ENCODE results near the gene ATP10B. TPM values are rescaled to one million over a fixed set of nuclear protein-coding genes. Genes with fewer than 3 reads are reported as not detected.

ATP10B gene
- total RNA-seq, 1 donor from 2014 or later = not detected

- Mint-ChIP-seq H3K27me3 (no peaks in the 10 kb centered on the region), H3K4me1 (peaks cover 15% of the 10 kb centered on the region), H3K27ac (no peak overlapping the region), H3K4me3 (no peak overlapping the region), H3K36me3 (ENCODE audit: low read depth) (no peaks in the 10 kb centered on the region), H3K9me3 (peaks cover 13% of the 10 kb centered on the region)
- intact Hi-C loops (cut with micrococcal nuclease) = loop anchor here (5.0 kb wide), 1 partner anchor 55 kb away; no protein-coding TSS in a partner anchor
- DNase-seq = no peak
These were observed 304.9 kb downstream of the ATP10B start for GRCh38 chr5:160547061-160547460.

- peak overlapping the region; percentile 6 for H3K27ac Mint-ChIP-seq
- H3K4me1 Mint-ChIP-seq = peaks cover 16% of the 10 kb centered on the region
- H3K27me3 Mint-ChIP-seq = no peaks in the 10 kb centered on the region
- no peak for DNase-seq
- intact Hi-C loops (cut with micrococcal nuclease) = loop anchor here (5.0 kb wide), 1 partner anchor 56 kb away; no protein-coding TSS in a partner anchor
- H3K4me3 Mint-ChIP-seq = no peak overlapping the region
- peaks cover 13% of the 10 kb centered on the region for H3K9me3 Mint-ChIP-seq
- H3K36me3 Mint-ChIP-seq (ENCODE audit: low read depth) = no peaks in the 10 kb centered on the region
These were observed 306.2 kb downstream of the ATP10B start for GRCh38 chr5:160545832-160546231.

- Mint-ChIP-seq H3K4me1 (peaks cover 13% of the 10 kb centered on the region), H3K4me3 (no peak overlapping the region), H3K27ac (peak overlapping the region; percentile 1), H3K27me3 (no peaks in the 10 kb centered on the region), H3K36me3 (ENCODE audit: low read depth) (no peaks in the 10 kb centered on the region), H3K9me3 (peaks cover 9% of the 10 kb centered on the region)
- intact Hi-C loops (cut with micrococcal nuclease) = no loop called here
- DNase-seq = no peak
These were observed 308.6 kb downstream of the ATP10B start for GRCh38 chr5:160543395-160543794.

GRCh38 chr5:160542840-160543239, 309.2 kb downstream of the ATP10B start:
- DNase-seq = no peak
- Mint-ChIP-seq H3K27ac (peak overlapping the region; percentile 26), H3K9me3 (peaks cover 9% of the 10 kb centered on the region), H3K36me3 (ENCODE audit: low read depth) (no peaks in the 10 kb centered on the region), H3K27me3 (no peaks in the 10 kb centered on the region), H3K4me3 (no peak overlapping the region), H3K4me1 (peaks cover 14% of the 10 kb centered on the region)
- intact Hi-C loops (cut with micrococcal nuclease) = no loop called here

GRCh38 chr5:160542281-160542680, 309.7 kb downstream of the ATP10B start:
- intact Hi-C loops (cut with micrococcal nuclease) = no loop called here
- Mint-ChIP-seq H3K9me3 (peaks cover 9% of the 10 kb centered on the region), H3K27ac (no peak overlapping the region), H3K36me3 (ENCODE audit: low read depth) (no peaks in the 10 kb centered on the region), H3K4me1 (peaks cover 12% of the 10 kb centered on the region), H3K4me3 (no peak overlapping the region), H3K27me3 (no peaks in the 10 kb centered on the region)
- DNase-seq = no peak

GRCh38 chr5:160539431-160539830, 312.6 kb downstream of the ATP10B start:
- no peak overlapping the region for H3K4me3 Mint-ChIP-seq
- no peaks in the 10 kb centered on the region for H3K27me3 Mint-ChIP-seq
- no peaks in the 10 kb centered on the region for H3K36me3 Mint-ChIP-seq (ENCODE audit: low read depth)
- intact Hi-C loops (cut with micrococcal nuclease) = loop anchor here (1.0 to 2.0 kb wide), 4 partner anchors 31 to 1081 kb away; no protein-coding TSS in a partner anchor
- H3K4me1 Mint-ChIP-seq = peaks cover 9% of the 10 kb centered on the region
- DNase-seq = peak; percentile 64
- peaks cover 4% of the 10 kb centered on the region for H3K9me3 Mint-ChIP-seq
- H3K27ac Mint-ChIP-seq = no peak overlapping the region

GRCh38 chr5:160537940-160538339, 314.1 kb downstream of the ATP10B start:
- no peaks in the 10 kb centered on the region for H3K27me3 Mint-ChIP-seq
- H3K4me1 Mint-ChIP-seq = peaks cover 5% of the 10 kb centered on the region
- H3K27ac Mint-ChIP-seq = no peak overlapping the region
- H3K36me3 Mint-ChIP-seq (ENCODE audit: low read depth) = no peaks in the 10 kb centered on the region
- no peak for DNase-seq
- H3K4me3 Mint-ChIP-seq = no peak overlapping the region
- no peaks in the 10 kb centered on the region for H3K9me3 Mint-ChIP-seq
- intact Hi-C loops (cut with micrococcal nuclease) = loop anchor here (2.0 kb wide), 1 partner anchor 1079 kb away; no protein-coding TSS in a partner anchor

- intact Hi-C loops (cut with micrococcal nuclease) = no loop called here
- Mint-ChIP-seq H3K4me3 (no peak overlapping the region), H3K27ac (no peak overlapping the region), H3K4me1 (peaks cover 4% of the 10 kb centered on the region), H3K36me3 (ENCODE audit: low read depth) (no peaks in the 10 kb centered on the region), H3K9me3 (no peaks in the 10 kb centered on the region), H3K27me3 (no peaks in the 10 kb centered on the region)
- no peak for DNase-seq
These were observed 314.9 kb downstream of the ATP10B start for GRCh38 chr5:160537116-160537515.

GRCh38 chr5:160534914-160535313, 317.1 kb downstream of the ATP10B start:
- Mint-ChIP-seq H3K36me3 (ENCODE audit: low read depth) (no peaks in the 10 kb centered on the region), H3K4me3 (no peak overlapping the region), H3K27me3 (no peaks in the 10 kb centered on the region), H3K9me3 (no peaks in the 10 kb centered on the region), H3K27ac (no peak overlapping the region), H3K4me1 (peaks cover 6% of the 10 kb centered on the region)
- intact Hi-C loops (cut with micrococcal nuclease) = no loop called here
- no peak for DNase-seq

GRCh38 chr5:160534125-160534524, 317.9 kb downstream of the ATP10B start:
- Mint-ChIP-seq H3K9me3 (no peaks in the 10 kb centered on the region), H3K27me3 (no peaks in the 10 kb centered on the region), H3K4me1 (peaks cover 6% of the 10 kb centered on the region), H3K27ac (no peak overlapping the region), H3K36me3 (ENCODE audit: low read depth) (no peaks in the 10 kb centered on the region), H3K4me3 (no peak overlapping the region)
- no peak for DNase-seq
- intact Hi-C loops (cut with micrococcal nuclease) = no loop called here

- H3K27me3 Mint-ChIP-seq = no peaks in the 10 kb centered on the region
- DNase-seq = no peak
- H3K9me3 Mint-ChIP-seq = peaks cover 4% of the 10 kb centered on the region
- intact Hi-C loops (cut with micrococcal nuclease) = no loop called here
- peaks cover 19% of the 10 kb centered on the region for H3K4me1 Mint-ChIP-seq
- H3K36me3 Mint-ChIP-seq (ENCODE audit: low read depth) = peaks cover 14% of the 10 kb centered on the region
- H3K27ac Mint-ChIP-seq = peak overlapping the region; percentile 67
- no peak overlapping the region for H3K4me3 Mint-ChIP-seq
These were observed 326.3 kb downstream of the ATP10B start for GRCh38 chr5:160525471-160526261.

- no peaks in the 10 kb centered on the region for H3K27me3 Mint-ChIP-seq
- intact Hi-C loops (cut with micrococcal nuclease) = no loop called here
These were observed 327.2 kb downstream of the ATP10B start for GRCh38 chr5:160524827-160525226.

GRCh38 chr5:160523502-160524163, 328.4 kb downstream of the ATP10B start:
- H3K27ac Mint-ChIP-seq = no peak overlapping the region
- no peak for DNase-seq

More at GRCh38 chr5:160524827-160525226, 327.2 kb downstream of the ATP10B start:
- H3K36me3 Mint-ChIP-seq (ENCODE audit: low read depth) = peaks cover 14% of the 10 kb centered on the region
- peaks cover 4% of the 10 kb centered on the region for H3K9me3 Mint-ChIP-seq
- peak overlapping the region; percentile 56 for H3K27ac Mint-ChIP-seq
- no peak overlapping the region for H3K4me3 Mint-ChIP-seq
- H3K4me1 Mint-ChIP-seq = peaks cover 16% of the 10 kb centered on the region
- no peak for DNase-seq

GRCh38 chr5:160521392-160521663, 330.7 kb downstream of the ATP10B start:
- intact Hi-C loops (cut with micrococcal nuclease) = no loop called here
- H3K27me3 Mint-ChIP-seq = no peaks in the 10 kb centered on the region
- H3K4me3 Mint-ChIP-seq = no peak overlapping the region
- peaks cover 12% of the 10 kb centered on the region for H3K4me1 Mint-ChIP-seq
- H3K27ac Mint-ChIP-seq = no peak overlapping the region
- peaks cover 19% of the 10 kb centered on the region for H3K36me3 Mint-ChIP-seq (ENCODE audit: low read depth)
- DNase-seq = no peak
- no peaks in the 10 kb centered on the region for H3K9me3 Mint-ChIP-seq

More at GRCh38 chr5:160523502-160524163, 328.4 kb downstream of the ATP10B start:
- no peaks in the 10 kb centered on the region for H3K27me3 Mint-ChIP-seq
- no peak overlapping the region for H3K4me3 Mint-ChIP-seq
- intact Hi-C loops (cut with micrococcal nuclease) = no loop called here
- peaks cover 16% of the 10 kb centered on the region for H3K4me1 Mint-ChIP-seq
- peaks cover 19% of the 10 kb centered on the region for H3K36me3 Mint-ChIP-seq (ENCODE audit: low read depth)
- H3K9me3 Mint-ChIP-seq = peaks cover 4% of the 10 kb centered on the region
